Gastroesophageal sphincter (tissue), 4 donors: Measurements from ENCODE around the gene ENTPD2. TPM values are rescaled to one million over a fixed set of nuclear protein-coding genes. Genes with fewer than 3 reads are reported as not detected.
A peak's percentile ranks its signal among the peaks of the same experiment; 100 is the strongest.

ENCODE experiments used
- ATAC-seq: fragments of 150-250 bp; one replicate; pipeline ENCODE4 v1.9.1; 2016; ENCODE audit warnings: mild to moderate bottlenecking, moderate library complexity
- H3K27ac ChIP-seq, 4 donors: fragments of 200-600 bp; sonication (generic) in 3 of 4; 1 replicate in 3 of 4; 2 replicates in 1 of 4; pipeline ENCODE4 v1.5.1; 2016 to 2019
- H3K27me3 ChIP-seq: fragments of 200-600 bp; sonication (generic); one replicate; pipeline ENCODE4 v1.5.1; 2019
- H3K36me3 ChIP-seq, 2 donors: fragments of 200-600 bp; sonication (generic); one replicate each; pipeline ENCODE4 v1.5.1; 2019; ENCODE audit warnings: control low read depth in 1 of 2
- H3K4me1 ChIP-seq, 3 donors: fragments of 200-600 bp; sonication (generic); 1 replicate in 2 of 3; 2 replicates in 1 of 3; pipeline ENCODE4 v1.5.1; 2016 to 2019; ENCODE audit warnings: control low read depth in 2 of 3
- H3K4me3 ChIP-seq, 2 donors: fragments of 200-600 bp; sonication (generic); one replicate each; pipeline ENCODE4 v1.5.1; 2019; ENCODE audit warnings: mild to moderate bottlenecking in 1 of 2, moderate library complexity in 1 of 2
- H3K9me3 ChIP-seq, 3 donors: fragments of 200-600 bp; sonication (generic); one replicate each; pipeline ENCODE4 v1.5.1; 2017 to 2019; ENCODE audit warnings: control low read depth in 2 of 3
- CTCF ChIP-seq, 4 experiments: fragments of 200-600 bp in 2 of 4; fragments of 450-650 bp in 2 of 4; sonication (generic) in 1 of 4; IDR thresholded peaks; one replicate each; pipeline ENCODE4 v1.5.1; 2017 to 2019; ENCODE audit warnings: antibody characterized with exemption in 4 of 4, mild to moderate bottlenecking in 2 of 4, moderate library complexity in 2 of 4
- EP300 ChIP-seq: sonication (generic); formaldehyde crosslinking; IDR thresholded peaks from one replicate; pipeline ENCODE4 v1.6.1; 2017; ENCODE audit warnings: antibody characterized with exemption, mild to moderate bottlenecking
- POLR2A ChIP-seq, 2 donors: fragments of 450-650 bp; IDR thresholded peaks; one replicate each; pipeline ENCODE4 v1.6.1; 2017; ENCODE audit warnings: antibody characterized with exemption in 2 of 2, mild to moderate bottlenecking in 2 of 2, moderate library complexity in 1 of 2
- POLR2AphosphoS5 ChIP-seq: sonication (generic); formaldehyde crosslinking; IDR thresholded peaks from one replicate; pipeline ENCODE4 v1.6.1; 2017; ENCODE audit warnings: antibody characterized with exemption
- WGBS, 2 donors: methylation state at CpG; one replicate each; pipeline ENCODE4 v1.1.5; 2018; ENCODE audit warnings: low coverage in 1 of 2; 5-methylcytosine and 5-hydroxymethylcytosine counted together
- total RNA-seq, 4 donors: library from RNA; depleted of rRNA; stranded (reverse); fragments of >200 nt; gene quantifications; one replicate each; pipeline ENCODE4 v1.1.0, GENCODE V29; 2016

The ENTPD2 gene
- total RNA-seq, 4 donors from 2014 or later, result 0.58 to 1.6 TPM; not detected in 2

- Histone ChIP-seq H3K4me3 (peak overlapping the region; percentile 48 to 67), H3K36me3 (no peaks in the 10 kb centered on the region), H3K27me3 (no peaks in the 10 kb centered on the region), H3K27ac (peak overlapping the region in 3 of 4 donors; percentile 63 to 76 (median 68)), H3K4me1 (peaks cover 0 to 44% (median 22%) of the 10 kb centered on the region in 3 donors), H3K9me3 (no peaks in the 10 kb centered on the region)
- TF ChIP-seq EP300 (no peak), POLR2AphosphoS5 (no peak), CTCF (IDR thresholded peaks at IDR 0.05) (peak in 3 of 4 experiments; percentile 18 to 46 (median 26))
- peak; percentile 72 for ATAC-seq
- WGBS, 2 donors, result 0% methylated on average over 1 of the region's 98 CpGs; no CpG with 5 or more reads in 1 of the 2 donors
Observed at GRCh38 chr9:137028263-137029057, 25.4 kb downstream of the ENTPD2 start.

GRCh38 chr9:137027369-137028262, 26.2 kb downstream of the ENTPD2 start, which contains the start of gene ABCA2:
Gene ABCA2 (minus strand): TSS chr9:137028237. CDS start chr9:137028140, 97 bp downstream.
- ATAC-seq, result peak; percentile 40
- WGBS, 2 donors, result 41% methylated on average over 7 of the region's 95 CpGs; no CpG with 5 or more reads in 1 of the 2 donors

GRCh38 chr9:137026828-137027227, 27.0 kb downstream of the ENTPD2 start:
- no peak for ATAC-seq
- no peaks in the 10 kb centered on the region for H3K36me3 ChIP-seq
- WGBS, 2 donors, result no CpG with 5 or more reads among the region's 4 CpGs
- H3K9me3 ChIP-seq, result no peaks in the 10 kb centered on the region
- peak overlapping the region in 1 of 2 donors; percentile 67 for H3K4me3 ChIP-seq
- H3K27me3 ChIP-seq, result no peaks in the 10 kb centered on the region
- peaks cover 0 to 44% (median 22%) of the 10 kb centered on the region in 3 donors for H3K4me1 ChIP-seq
- peak overlapping the region in 3 of 4 donors; percentile 63 to 68 (median 64) for H3K27ac ChIP-seq
- TF ChIP-seq CTCF (IDR thresholded peaks at IDR 0.05) (no peak), EP300 (no peak), POLR2AphosphoS5 (no peak), POLR2A (IDR thresholded peaks at IDR 0.05) (no peak)

More at GRCh38 chr9:137027369-137028262, 26.2 kb downstream of the ENTPD2 start, which contains the start of gene ABCA2:
- TF ChIP-seq EP300 (no peak), POLR2AphosphoS5 (no peak), POLR2A (IDR thresholded peaks at IDR 0.05) (no peak), CTCF (IDR thresholded peaks at IDR 0.05) (no peak)
- Histone ChIP-seq H3K4me1 (peaks cover 0 to 44% (median 22%) of the 10 kb centered on the region in 3 donors), H3K27ac (peak within 1 kb of the TSS in 3 of 4 donors; percentile 63 to 76 (median 68)), H3K9me3 (no peaks in the 10 kb centered on the region), H3K27me3 (no peaks in the 10 kb centered on the region), H3K4me3 (peak within 1 kb of the TSS; percentile 48 to 67), H3K36me3 (no peaks in the 10 kb centered on the region)

- H3K9me3 ChIP-seq, result no peaks in the 10 kb centered on the region
- peaks cover 0 to 4% of the 10 kb centered on the region in 2 donors for H3K36me3 ChIP-seq
- no peak for ATAC-seq
- peak overlapping the region in 1 of 2 donors; percentile 67 for H3K4me3 ChIP-seq
- no peak for TF ChIP-seq POLR2A (IDR thresholded peaks at IDR 0.05)
- TF ChIP-seq POLR2AphosphoS5, result no peak
- TF ChIP-seq EP300, result no peak
- no peak for TF ChIP-seq CTCF (IDR thresholded peaks at IDR 0.05)
- H3K27me3 ChIP-seq, result no peaks in the 10 kb centered on the region
- no CpG with 5 or more reads among the region's 2 CpGs for WGBS, 2 donors
- peak overlapping the region in 2 of 4 donors; percentile 64 to 68 for H3K27ac ChIP-seq
- H3K4me1 ChIP-seq, result peaks cover 0 to 44% (median 22%) of the 10 kb centered on the region in 3 donors
Observed at GRCh38 chr9:137026384-137026783, 27.5 kb downstream of the ENTPD2 start.
